Panc1 (cell line): ENCODE results near the gene DENND6B. TPM values are rescaled to one million over a fixed set of nuclear protein-coding genes. Genes with fewer than 3 reads are reported as not detected.

Experiments used
- ATAC-seq: fragments of 200-7000 bp; cut with Tn5 transposase; 2 replicates; pipeline ENCODE4 v1.9.1; 2020; ENCODE audit warnings: mild to moderate bottlenecking, moderate library complexity
- BruUV-seq: library from RNA; stranded (reverse); fragments of 400-500 nt; replicated peaks from 2 replicates; lab custom pipeline; 2021; lab: Mats Ljungman, UMichigan
- CTCF ChIA-PET: fragments of 300-600 bp; sonication (Branson Sonifier 250); formaldehyde crosslinking; loops from one replicate; lab custom pipeline; 2022; ENCODE audit warnings: antibody characterized with exemption; lab: Charles Lee
- POLR2A ChIA-PET: fragments of 300-600 bp; sonication (Branson Sonifier 250); formaldehyde crosslinking; loops from one replicate; lab custom pipeline; 2022; ENCODE audit warnings: antibody characterized with exemption; lab: Charles Lee
- DNase-seq: peaks from one replicate; pipeline ENCODE4 v3.0.0-alpha.2; 2010; ENCODE audit warnings: low read depth, low spot score
- H3K27ac ChIP-seq: 2 replicates; pipeline ENCODE4 v1.5.1; 2011; ENCODE audit warnings: mild to moderate bottlenecking, low read length, inconsistent platforms
- H3K27me3 ChIP-seq: fragments of 200-500 bp; sonication (Bioruptor generic); 2 replicates; pipeline ENCODE4 v1.6.0; 2014; ENCODE audit warnings: low read length, inconsistent platforms; ENCODE audit not compliant: control insufficient read depth, insufficient read depth
- H3K36me3 ChIP-seq: fragments of 200-500 bp; sonication (Bioruptor generic); 2 replicates; pipeline ENCODE4 v1.5.1; 2014; ENCODE audit warnings: inconsistent platforms, mild to moderate bottlenecking, low read length, moderate library complexity; ENCODE audit not compliant: control insufficient read depth, insufficient read depth
- H3K4me1 ChIP-seq: 2 replicates; pipeline ENCODE4 v1.5.1; 2011; ENCODE audit warnings: inconsistent platforms, mild to moderate bottlenecking, low read length, moderate library complexity; ENCODE audit not compliant: control insufficient read depth, insufficient read depth
- H3K4me3 ChIP-seq, 2 experiments: 2 replicates each; pipeline ENCODE4 v1.5.1; 2011 to 2012; ENCODE audit warnings: low read depth in 2 of 2, low read length in 2 of 2, mild to moderate bottlenecking in 2 of 2, inconsistent platforms in 1 of 2, moderate library complexity in 1 of 2
- H3K9me3 ChIP-seq: fragments of 200-500 bp; sonication (Bioruptor generic); 2 replicates; pipeline ENCODE4 v1.5.1; 2014; ENCODE audit warnings: low read depth, mild to moderate bottlenecking, inconsistent platforms, low read length, moderate library complexity; ENCODE audit not compliant: control insufficient read depth, insufficient read depth
- CTCF ChIP-seq: fragments of 450-650 bp; IDR thresholded peaks from 2 replicates; pipeline ENCODE4 v1.5.1; 2017; ENCODE audit warnings: mild to moderate bottlenecking
- POLR2AphosphoS5 ChIP-seq: IDR thresholded peaks from 2 replicates; pipeline ENCODE4 v1.6.1; 2012; ENCODE audit warnings: mild to moderate bottlenecking, low read depth, low read length, moderate library complexity
- REST ChIP-seq, 2 experiments: IDR thresholded peaks; 2 replicates each; pipeline ENCODE4 v1.6.1; 2011 to 2012; ENCODE audit warnings: low read depth in 2 of 2, control low read depth in 1 of 2, low read length in 1 of 2, mild to moderate bottlenecking in 1 of 2, moderate library complexity in 1 of 2; ENCODE audit not compliant: insufficient read depth in 1 of 2
- SIN3A ChIP-seq: IDR thresholded peaks from 2 replicates; pipeline ENCODE4 v1.6.1; 2012; ENCODE audit warnings: low read depth, mild to moderate bottlenecking, low read length, moderate library complexity, borderline replicate concordance; ENCODE audit not compliant: insufficient read depth
- TCF7L2 ChIP-seq: IDR thresholded peaks from 2 replicates; pipeline ENCODE4 v1.6.1; 2011; ENCODE audit warnings: mild to moderate bottlenecking, low read depth, low read length, inconsistent platforms
- in situ Hi-C: cut with HindIII; loops from 2 replicates; pipeline ENCODE4 v1.10.0; 2016; ENCODE audit warnings: low sequenced_read_pairs, low pct_unique_long_range_greater_than_20kb
- intact Hi-C: fragments of 100-400 bp; cut with micrococcal nuclease; formaldehyde crosslinking; loops from one replicate; pipeline ENCODE4 v1.10.0; 2022; ENCODE audit not compliant: unreplicated experiment
- total RNA-seq: library from RNA; stranded (reverse); gene quantifications from one replicate; pipeline ENCODE4 v1.2.1, GENCODE V29; 2021; ENCODE audit not compliant: unreplicated experiment

DENND6B gene
- total RNA-seq, 1 experiment from 2014 or later, result 5.8 TPM

GRCh38 chr22:50278461-50278860 is 48.4 kb downstream of the DENND6B start:
- BruUV-seq, result no TSS peak
- 0 out of 2 replicates have a peak, but pooled peaks cover 2% of the 10 kb centered on the region for H3K36me3 ChIP-seq
- ATAC-seq (no peak), DNase-seq (no peak)
- no peak overlapping the region for H3K4me3 ChIP-seq
- POLR2A ChIA-PET, result no interaction called here
- TF ChIP-seq SIN3A (no peak), REST (IDR thresholded peaks at IDR 0.05; ENCODE audit: insufficient read depth in 1 of 2, low read depth in 2 of 2, low read length in 1 of 2) (no peak), POLR2AphosphoS5 (no peak), TCF7L2 (no peak), CTCF (no peak)
- CTCF ChIA-PET, result no interaction called here
- peaks cover 16% of the 10 kb centered on the region for H3K4me1 ChIP-seq
- H3K9me3 ChIP-seq, result no peaks in the 10 kb centered on the region
- no peaks in the 10 kb centered on the region for H3K27me3 ChIP-seq
- H3K27ac ChIP-seq, result no peak overlapping the region
- in situ Hi-C loops, result no loop called here
- intact Hi-C loops, result no loop called here

- ATAC-seq (no peak), DNase-seq (no peak)
- no peak overlapping the region for H3K4me3 ChIP-seq
- intact Hi-C loops (no loop called here), in situ Hi-C loops (no loop called here)
- H3K9me3 ChIP-seq, result no peaks in the 10 kb centered on the region
- H3K36me3 ChIP-seq, result 0 out of 2 replicates have a peak, but pooled peaks cover 2% of the 10 kb centered on the region
- no TSS peak for BruUV-seq
- POLR2A ChIA-PET, result no interaction called here
- CTCF ChIA-PET, result no interaction called here
- TF ChIP-seq SIN3A (no peak), CTCF (no peak), REST (IDR thresholded peaks at IDR 0.05; ENCODE audit: insufficient read depth in 1 of 2, low read depth in 2 of 2, low read length in 1 of 2) (no peak), POLR2AphosphoS5 (no peak), TCF7L2 (no peak)
- no peaks in the 10 kb centered on the region for H3K27me3 ChIP-seq
- peaks cover 18% of the 10 kb centered on the region for H3K4me1 ChIP-seq
- no peak overlapping the region for H3K27ac ChIP-seq
Observed at GRCh38 chr22:50277761-50278160, 49.1 kb downstream of the DENND6B start.
